Smooth muscle cell of trachea (primary cell): ENCODE results near the gene C11orf54. TPM values are rescaled to one million over a fixed set of nuclear protein-coding genes. Genes with fewer than 3 reads are reported as not detected.

ENCODE experiments used
- total RNA-seq: library from RNA; depleted of rRNA; stranded (reverse); fragments of >200 nt; gene quantifications from 2 replicates; pipeline ENCODE4 v1.2.1, GENCODE V29; 2014

C11orf54 gene
- 20.7 and 32.9 TPM in 2 replicates for total RNA-seq

GRCh38 chr11:93741094-93741881, at the start of gene C11orf54, which contains the start of gene TAF1D:
Gene C11orf54, plus strand, starts transcription at chr11:93741672. Its CDS starts 5,722 bp downstream, at chr11:93747394.
Gene TAF1D, minus strand, starts transcription at chr11:93741495. Its CDS starts 2,191 bp downstream, at chr11:93739304.

GRCh38 chr11:93784145-93784934, 42.9 kb downstream of the C11orf54 start, which contains the start of gene MED17:
Gene MED17, plus strand, starts transcription at chr11:93784282. Its CDS starts 232 bp downstream, at chr11:93784514.

Other genes starting within 250 kb of the C11orf54 start
- 2.9 and 7.1 TPM in 2 replicates for gene SMCO4, start 198.3 kb upstream of the C11orf54 start, total RNA-seq
- gene CEP295, start 80.0 kb upstream of the C11orf54 start, total RNA-seq, result 12.2 and 17.3 TPM in 2 replicates
- gene TAF1D, start 177 bp upstream of the C11orf54 start, total RNA-seq, result 88.2 and 130 TPM in 2 replicates
- gene MED17, start 42.6 kb downstream of the C11orf54 start, total RNA-seq, result 21.0 and 30.5 TPM in 2 replicates
- under 0.01 TPM in 1 of 2 replicates, not detected in the other for gene VSTM5, start 108.9 kb downstream of the C11orf54 start, total RNA-seq